HEK293T (cell line): ENCODE data around the gene STK39.
A peak's percentile ranks its signal among the peaks of the same experiment; 100 is the strongest.

ENCODE experiments used
- CTCF ChIA-PET: fragments of 350-600 bp; formaldehyde crosslinking; extraction: SDS; loops from one replicate; lab custom pipeline; 2021; ENCODE audit warnings: antibody characterized with exemption, inconsistent platforms; lab: Yijun Ruan, JAX
- POLR2A ChIA-PET: fragments of 350-600 bp; formaldehyde crosslinking; extraction: SDS; loops from one replicate; lab custom pipeline; 2020; ENCODE audit warnings: antibody characterized with exemption, inconsistent platforms; lab: Yijun Ruan, JAX
- DNase-seq: peaks from one replicate; pipeline ENCODE4 v3.0.0; 2012; ENCODE audit warnings: mixed read lengths; ENCODE audit errors: extremely low spot score
- ARNT ChIP-seq: fragments of 450-650 bp; IDR thresholded peaks from 2 replicates; pipeline ENCODE4 v1.6.1; 2017; ENCODE audit warnings: mild to moderate bottlenecking
- BHLHE40 ChIP-seq: fragments of 450-650 bp; IDR thresholded peaks from 2 replicates; pipeline ENCODE4 v1.6.1; 2016; ENCODE audit warnings: mild to moderate bottlenecking, moderate library complexity, borderline replicate concordance
- CTBP1 ChIP-seq: fragments of 450-650 bp; IDR thresholded peaks from 2 replicates; pipeline ENCODE4 v1.6.1; 2016; ENCODE audit warnings: borderline replicate concordance
- ELF4 ChIP-seq: fragments of 450-650 bp; IDR thresholded peaks from 2 replicates; pipeline ENCODE4 v1.6.1; 2017; ENCODE audit warnings: antibody characterized with exemption
- FOXA1 ChIP-seq: fragments of 450-650 bp; IDR thresholded peaks from 2 replicates; pipeline ENCODE4 v1.6.1; 2016; ENCODE audit warnings: mild to moderate bottlenecking
- FOXK2 ChIP-seq: fragments of 450-650 bp; IDR thresholded peaks from 2 replicates; pipeline ENCODE4 v1.6.1; 2016; ENCODE audit warnings: mild to moderate bottlenecking
- FOXM1 ChIP-seq: fragments of 450-650 bp; IDR thresholded peaks from 2 replicates; pipeline ENCODE4 v1.6.1; 2017; ENCODE audit warnings: mild to moderate bottlenecking, borderline replicate concordance
- HDGF ChIP-seq: fragments of 450-650 bp; IDR thresholded peaks from 2 replicates; pipeline ENCODE4 v1.6.1; 2017; ENCODE audit warnings: antibody characterized with exemption, borderline replicate concordance
- L3MBTL2 ChIP-seq: fragments of 450-650 bp; conservative IDR thresholded peaks from 2 replicates; pipeline ENCODE4 v1.6.1; 2016; ENCODE audit warnings: mild to moderate bottlenecking
- LEF1 ChIP-seq: fragments of 450-650 bp; IDR thresholded peaks from 2 replicates; pipeline ENCODE4 v1.6.1; 2017; ENCODE audit warnings: mild to moderate bottlenecking, borderline replicate concordance
- NFRKB ChIP-seq: fragments of 450-650 bp; IDR thresholded peaks from 2 replicates; pipeline ENCODE4 v1.6.1; 2016; ENCODE audit warnings: mild to moderate bottlenecking, moderate library complexity
- PKNOX1 ChIP-seq: fragments of 450-650 bp; IDR thresholded peaks from 2 replicates; pipeline ENCODE4 v1.6.1; 2016
- SP1 ChIP-seq: fragments of 450-650 bp; IDR thresholded peaks from 2 replicates; pipeline ENCODE4 v1.6.1; 2017
- SUZ12 ChIP-seq: fragments of 450-650 bp; IDR thresholded peaks from 2 replicates; pipeline ENCODE4 v1.6.1; 2016; ENCODE audit warnings: mild to moderate bottlenecking
- TARDBP ChIP-seq: fragments of 450-650 bp; IDR thresholded peaks from 2 replicates; pipeline ENCODE4 v1.6.1; 2016
- ZNF384 ChIP-seq: fragments of 450-650 bp; IDR thresholded peaks from 2 replicates; pipeline ENCODE4 v1.6.1; 2016

STK39 gene

GRCh38 chr2:168247341-168248261, at the start of gene STK39:
Gene STK39, minus strand, starts transcription at chr2:168247595. Its CDS starts 160 bp downstream, at chr2:168247435.
- CTCF ChIA-PET: no interaction called here
- TF ChIP-seq CTBP1 (no peak; the same call in 1 of the 2 replicates), TARDBP (no peak), NFRKB (no peak), FOXM1 (peak; percentile 52; the same call in 1 of the 2 replicates), PKNOX1 (no peak), ZNF384 (no peak), LEF1 (no peak)
- peak; percentile 78 for DNase-seq
- POLR2A ChIA-PET: no interaction called here

- ChIA-PET POLR2A (no interaction called here), CTCF (no interaction called here)
- no peak for DNase-seq
- no peak for TF ChIP-seq NFRKB
- TF ChIP-seq ARNT: no peak
- TF ChIP-seq SP1: no peak
- no peak for TF ChIP-seq L3MBTL2
- no peak for TF ChIP-seq PKNOX1
- TF ChIP-seq ELF4: no peak
- no peak for TF ChIP-seq CTBP1
- no peak for TF ChIP-seq FOXK2
- no peak for TF ChIP-seq FOXM1
- no peak for TF ChIP-seq LEF1
- no peak for TF ChIP-seq HDGF
- TF ChIP-seq TARDBP: no peak
- no peak for TF ChIP-seq FOXA1
- TF ChIP-seq SUZ12: no peak
- no peak for TF ChIP-seq ZNF384
- no peak for TF ChIP-seq BHLHE40
Observed at GRCh38 chr2:168295051-168295450, 47.7 kb upstream of the STK39 start.

DNA sequence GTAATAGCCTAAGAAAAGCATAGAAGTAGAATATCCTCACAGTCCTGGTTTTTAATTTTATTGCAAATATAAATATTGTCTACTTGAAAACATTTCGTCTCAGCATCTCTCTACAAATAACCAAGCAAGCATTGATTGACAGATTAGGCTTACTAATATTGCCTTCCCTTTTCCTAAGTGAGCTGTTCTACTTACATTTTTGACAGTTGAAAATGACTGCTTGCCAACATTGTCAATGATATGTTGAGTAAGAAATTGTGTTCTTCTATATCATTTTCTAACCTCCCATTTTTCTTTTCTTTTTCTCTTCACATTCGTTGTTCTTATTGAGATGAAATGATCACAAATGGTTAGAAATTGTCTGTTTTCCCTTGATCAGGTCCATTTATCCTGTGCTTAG, 47.0 kb upstream of the STK39 start:
- no peak for DNase-seq
- POLR2A ChIA-PET: no interaction called here
- TF ChIP-seq FOXK2: no peak
- TF ChIP-seq PKNOX1: 0 out of 2 replicates have a peak, but pooled peaks have one; percentile 18
- CTCF ChIA-PET: no interaction called here

DNA sequence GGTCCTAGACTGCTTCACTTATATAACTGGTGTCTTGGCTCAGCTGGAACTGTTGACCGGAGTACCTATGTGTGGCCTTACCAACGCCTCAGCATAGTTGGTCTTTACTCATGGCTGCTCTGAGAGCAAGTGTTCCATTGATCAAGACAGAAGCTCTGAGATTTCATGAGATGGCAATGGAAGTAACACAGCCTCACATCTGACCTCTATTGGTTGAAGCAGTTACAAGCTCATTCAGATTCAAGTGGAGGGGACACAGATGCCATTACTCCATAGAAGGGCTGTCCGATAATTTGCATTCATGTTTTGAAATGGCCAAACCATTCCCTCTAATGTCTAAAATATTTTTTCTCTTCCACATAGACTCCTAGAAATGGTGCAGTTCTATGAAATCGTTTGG, 46.4 kb upstream of the STK39 start:
- TF ChIP-seq NFRKB (no peak), SUZ12 (no peak), FOXM1 (no peak)
- DNase-seq: no peak
- POLR2A ChIA-PET: no interaction called here
- CTCF ChIA-PET: no interaction called here

DNA sequence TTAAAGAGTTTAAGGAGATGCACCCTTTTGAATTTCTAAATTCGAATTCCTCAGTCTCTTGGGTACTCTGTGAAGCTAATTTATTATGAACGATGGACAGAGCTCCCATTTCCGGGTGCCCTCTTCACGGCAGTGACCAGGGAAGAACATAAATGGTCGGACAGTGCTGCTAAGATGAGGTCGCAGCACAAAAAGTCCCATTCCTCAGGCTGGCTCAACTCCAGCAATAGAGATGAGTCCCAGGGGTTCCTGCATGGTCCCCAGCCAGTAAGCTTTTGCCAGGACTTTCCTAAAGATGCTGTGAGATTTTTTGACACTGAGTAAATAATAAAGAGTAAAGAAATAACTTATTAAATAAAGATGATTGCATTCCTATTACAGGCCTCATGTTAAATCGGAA, 43.0 kb upstream of the STK39 start:
- DNase-seq: no peak
- TF ChIP-seq FOXM1 (no peak), NFRKB (no peak), ZNF384 (no peak), ELF4 (no peak), TARDBP (no peak), SUZ12 (no peak), LEF1 (no peak)
- POLR2A ChIA-PET: no interaction called here
- CTCF ChIA-PET: no interaction called here

GRCh38 chr2:168289880-168290279, 42.5 kb upstream of the STK39 start:
- CTCF ChIA-PET: interaction anchor here (0.7 kb wide), 1 partner anchor 204 kb away, joined by 6 read pairs; no protein-coding TSS in a partner anchor
- POLR2A ChIA-PET: no interaction called here
- no peak for DNase-seq
- no peak for TF ChIP-seq L3MBTL2
- no peak for TF ChIP-seq SP1
- no peak for TF ChIP-seq LEF1
- no peak for TF ChIP-seq PKNOX1
